Thyroid gland (tissue), 4 donors: ENCODE results near the gene PRKCA. TPM values are rescaled to one million over a fixed set of nuclear protein-coding genes. Genes with fewer than 3 reads are reported as not detected.

ENCODE experiments used
- DNase-seq, 2 donors: peaks; one replicate each; pipeline ENCODE4 v3.0.0-alpha.2; 2019
- H3K27ac ChIP-seq, 3 donors: fragments of 200-600 bp; sonication (generic); 1 replicate in 2 of 3; 2 replicates in 1 of 3; pipeline ENCODE4 v1.5.1; 2016 to 2019; ENCODE audit warnings: mild to moderate bottlenecking in 1 of 3, moderate library complexity in 1 of 3
- H3K27me3 ChIP-seq: fragments of 200-600 bp; sonication (generic); one replicate; pipeline ENCODE4 v1.5.1; 2019
- H3K36me3 ChIP-seq, 2 donors: fragments of 200-600 bp; sonication (generic); one replicate each; pipeline ENCODE4 v1.5.1; 2016 to 2019
- H3K4me1 ChIP-seq, 2 donors: fragments of 200-600 bp; sonication (generic); one replicate each; pipeline ENCODE4 v1.5.1; 2017 to 2019
- H3K4me3 ChIP-seq, 3 donors: fragments of 200-600 bp; sonication (generic); replicated peaks in 1 of 3; 1 replicate in 2 of 3; 2 replicates in 1 of 3; pipeline ENCODE4 v1.5.1; 2016; ENCODE audit warnings: mild to moderate bottlenecking in 1 of 3
- H3K9me3 ChIP-seq: fragments of 200-600 bp; sonication (generic); one replicate; pipeline ENCODE4 v1.5.1; 2017
- CTCF ChIP-seq, 6 experiments: fragments of 200-600 bp in 3 of 6; fragments of 450-650 bp in 3 of 6; sonication (generic) in 3 of 6; IDR thresholded peaks; one replicate each; pipeline ENCODE4 v1.5.1; 2016 to 2019; ENCODE audit warnings: antibody characterized with exemption in 6 of 6, mild to moderate bottlenecking in 2 of 6, inconsistent platforms in 1 of 6, moderate library complexity in 1 of 6
- POLR2A ChIP-seq, 2 donors: fragments of 450-650 bp; IDR thresholded peaks; one replicate each; pipeline ENCODE4 v1.6.1; 2017; ENCODE audit warnings: antibody characterized with exemption in 2 of 2, mild to moderate bottlenecking in 2 of 2, moderate library complexity in 1 of 2
- WGBS, 2 donors: methylation state at CpG; one replicate each; pipeline ENCODE4 v1.1.5; 2017; 5-methylcytosine and 5-hydroxymethylcytosine counted together
- intact Hi-C: fragments of 100-400 bp; cut with DNase I; formaldehyde crosslinking; loops from one replicate; pipeline ENCODE4 v1.15.1; 2023
- total RNA-seq, 4 donors: library from RNA; depleted of rRNA; stranded (reverse); fragments of >200 nt; gene quantifications; one replicate each; pipeline ENCODE4 v1.2.3, GENCODE V29; 2016

PRKCA gene
- total RNA-seq, 4 donors from 2014 or later = 6.7 to 24.2 (median 15.3) TPM

DNA sequence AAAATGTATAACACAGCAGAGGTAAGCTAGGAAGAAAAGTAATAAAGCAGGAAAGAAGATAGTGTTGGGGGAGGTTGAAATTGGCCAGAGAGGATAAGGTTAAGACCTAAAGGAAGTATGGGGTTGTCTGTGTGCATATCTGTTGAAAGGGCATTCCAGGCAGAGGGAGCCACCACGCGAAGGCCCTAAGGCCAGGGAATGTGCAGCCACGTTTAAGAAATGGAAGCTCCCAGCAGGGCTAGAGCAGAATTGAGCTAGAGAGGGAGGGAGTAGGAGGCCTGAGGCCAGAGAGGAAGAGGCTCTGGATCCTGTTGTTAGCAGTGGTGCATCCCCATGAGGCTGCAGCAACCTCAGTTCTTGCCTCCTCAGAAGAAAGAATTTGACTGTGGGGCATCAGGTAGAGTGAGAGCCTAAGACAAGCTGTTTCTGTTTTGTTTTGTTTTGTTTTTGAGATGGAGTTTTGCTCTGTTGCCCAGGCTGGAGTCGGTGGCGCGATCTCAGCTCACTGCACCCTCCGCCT is 473.5 kb downstream of the PRKCA start:
- Histone ChIP-seq H3K36me3 (no peaks in the 10 kb centered on the region), H3K9me3 (no peaks in the 10 kb centered on the region), H3K4me3 (no peak overlapping the region), H3K27ac (peak overlapping the region; percentile 24 to 41 (median 26)), H3K27me3 (no peaks in the 10 kb centered on the region), H3K4me1 (peaks cover 32 to 37% of the 10 kb centered on the region in 2 donors)
- WGBS, 2 donors = 50 to 51% methylated on average over 7 of the region's 7 CpGs
- DNase-seq = no peak
- intact Hi-C loops = no loop called here
- TF ChIP-seq POLR2A (IDR thresholded peaks at IDR 0.05) = no peak
- no peak for TF ChIP-seq CTCF (IDR thresholded peaks at IDR 0.05)

GRCh38 chr17:66776999-66777688 is 474.7 kb downstream of the PRKCA start:
- Histone ChIP-seq H3K27ac (peak overlapping the region; percentile 26 to 61 (median 41)), H3K27me3 (no peaks in the 10 kb centered on the region), H3K4me1 (peaks cover 32 to 37% of the 10 kb centered on the region in 2 donors), H3K9me3 (no peaks in the 10 kb centered on the region), H3K4me3 (no peak overlapping the region), H3K36me3 (no peaks in the 10 kb centered on the region)
- TF ChIP-seq CTCF (IDR thresholded peaks at IDR 0.05) = no peak
- TF ChIP-seq POLR2A (IDR thresholded peaks at IDR 0.05) = no peak
- no peak for DNase-seq
- WGBS, 2 donors = 43 to 46% methylated on average over 9 of the region's 9 CpGs
- intact Hi-C loops = no loop called here

- intact Hi-C loops = no loop called here
- peak overlapping the region; percentile 7 to 61 (median 31) for H3K27ac ChIP-seq
- WGBS, 2 donors = 38 to 40% methylated on average over 7 of the region's 7 CpGs
- peaks cover 32 to 37% of the 10 kb centered on the region in 2 donors for H3K4me1 ChIP-seq
- no peak for TF ChIP-seq CTCF (IDR thresholded peaks at IDR 0.05)
- TF ChIP-seq POLR2A (IDR thresholded peaks at IDR 0.05) = no peak
- H3K36me3 ChIP-seq = no peaks in the 10 kb centered on the region
- no peaks in the 10 kb centered on the region for H3K27me3 ChIP-seq
- no peaks in the 10 kb centered on the region for H3K9me3 ChIP-seq
- DNase-seq = peak; percentile 82 to 84
- H3K4me3 ChIP-seq = no peak overlapping the region
These were observed 475.3 kb downstream of the PRKCA start for GRCh38 chr17:66777689-66778225.

DNA sequence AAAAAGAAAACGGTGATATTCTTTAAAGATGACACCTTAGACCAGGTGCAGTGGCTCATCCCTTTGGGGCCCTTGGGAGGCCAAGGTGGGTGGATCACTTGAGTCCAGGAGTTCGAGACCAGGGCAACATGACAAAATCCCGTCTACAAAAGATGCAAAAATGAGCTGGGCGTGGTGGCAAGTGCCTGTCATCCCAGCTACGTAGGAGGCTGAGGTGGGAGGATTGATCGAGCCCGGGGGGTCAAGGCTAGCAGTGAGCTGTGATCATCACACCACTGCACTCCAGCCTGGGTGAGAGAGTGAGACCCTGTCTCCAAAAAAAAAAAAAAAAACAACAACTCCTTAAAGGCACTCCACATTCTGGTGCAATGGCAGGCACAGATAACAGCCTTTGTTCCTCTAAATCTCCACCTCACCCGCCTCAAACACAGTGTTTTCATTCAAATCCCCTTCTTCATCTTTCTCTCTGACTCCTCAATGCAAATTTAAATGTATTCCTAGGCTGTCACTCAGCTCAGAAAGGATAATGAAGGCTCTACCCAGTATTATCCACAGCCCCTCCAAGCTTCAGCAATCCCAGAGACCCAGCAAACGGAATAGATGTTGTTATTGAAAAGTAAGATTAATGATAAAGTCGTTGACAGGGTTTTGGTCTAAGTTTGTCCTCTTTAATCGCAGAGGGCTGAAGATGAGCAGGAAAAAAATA is 476.3 kb downstream of the PRKCA start:
- no peak overlapping the region for H3K27ac ChIP-seq
- 80 to 84% methylated on average over 11 of the region's 11 CpGs for WGBS, 2 donors
- no peaks in the 10 kb centered on the region for H3K9me3 ChIP-seq

More for the DNA sequence above, 476.3 kb downstream of the PRKCA start:
- TF ChIP-seq CTCF (IDR thresholded peaks at IDR 0.05) (no peak), POLR2A (IDR thresholded peaks at IDR 0.05) (no peak)
- H3K36me3 ChIP-seq = no peaks in the 10 kb centered on the region
- H3K4me3 ChIP-seq = no peak overlapping the region
- DNase-seq = no peak
- intact Hi-C loops = no loop called here
- peaks cover 32 to 37% of the 10 kb centered on the region in 2 donors for H3K4me1 ChIP-seq
- no peaks in the 10 kb centered on the region for H3K27me3 ChIP-seq
